ENCODE measurements around the gene ERP27. TPM values are rescaled to one million over a fixed set of nuclear protein-coding genes. Genes with fewer than 3 reads are reported as not detected.

The ERP27 gene
- total RNA-seq, 4 donors from 2014 or later: 0.42 TPM; not detected in 3

GRCh38 chr12:14879222-14879933 lies 59.0 kb downstream of the ERP27 start:
- no peaks in the 10 kb centered on the region for H3K9me3 ChIP-seq
- no peak for DNase-seq
- no peaks in the 10 kb centered on the region for H3K27me3 ChIP-seq
- TF ChIP-seq CTCF (IDR thresholded peaks at IDR 0.05 in 4 of 5, conservative IDR thresholded peaks at IDR 0.05 in 1 of 5): no peak
- TF ChIP-seq POLR2A (IDR thresholded peaks at IDR 0.05): no peak
- ATAC-seq: no peak
- intact Hi-C loops (cut with DNase I; ENCODE audit: low total_unique reads) (no loop called here), in situ Hi-C loops (cut with MboI; ENCODE audit: low sequenced_read_pairs in 4 of 4) (no loop called here)
- H3K36me3 ChIP-seq: no peaks in the 10 kb centered on the region
- no peak overlapping the region for H3K27ac ChIP-seq
- H3K4me1 ChIP-seq: no peaks in the 10 kb centered on the region
- no peak overlapping the region for H3K4me3 ChIP-seq

- no peak for ATAC-seq
- TF ChIP-seq POLR2A (IDR thresholded peaks at IDR 0.05): no peak
- TF ChIP-seq CTCF (IDR thresholded peaks at IDR 0.05 in 4 of 5, conservative IDR thresholded peaks at IDR 0.05 in 1 of 5): no peak
- in situ Hi-C loops (cut with MboI; ENCODE audit: low sequenced_read_pairs in 4 of 4): no loop called here
Measured at GRCh38 chr12:14878488-14878887, 59.8 kb downstream of the ERP27 start.

GRCh38 chr12:14876833-14877232 lies 61.5 kb downstream of the ERP27 start:
- H3K4me3 ChIP-seq: no peak overlapping the region
- no peak for DNase-seq
- no peaks in the 10 kb centered on the region for H3K9me3 ChIP-seq
- H3K27me3 ChIP-seq: no peaks in the 10 kb centered on the region
- in situ Hi-C loops (cut with MboI; ENCODE audit: low sequenced_read_pairs in 4 of 4): no loop called here
- H3K27ac ChIP-seq: no peak overlapping the region
- H3K36me3 ChIP-seq: no peaks in the 10 kb centered on the region
- no peak for ATAC-seq
- TF ChIP-seq CTCF (IDR thresholded peaks at IDR 0.05 in 4 of 5, conservative IDR thresholded peaks at IDR 0.05 in 1 of 5): no peak
- TF ChIP-seq POLR2A (IDR thresholded peaks at IDR 0.05): no peak
- H3K4me1 ChIP-seq: no peaks in the 10 kb centered on the region
- intact Hi-C loops (cut with DNase I; ENCODE audit: low total_unique reads): no loop called here

More at GRCh38 chr12:14878488-14878887, 59.8 kb downstream of the ERP27 start:
- Histone ChIP-seq H3K9me3 (no peaks in the 10 kb centered on the region), H3K36me3 (no peaks in the 10 kb centered on the region), H3K4me1 (no peaks in the 10 kb centered on the region), H3K4me3 (no peak overlapping the region), H3K27me3 (no peaks in the 10 kb centered on the region), H3K27ac (no peak overlapping the region)
- intact Hi-C loops (cut with DNase I; ENCODE audit: low total_unique reads): no loop called here
- no peak for DNase-seq

GRCh38 chr12:14874882-14875281 lies 63.5 kb downstream of the ERP27 start:
- no peaks in the 10 kb centered on the region for H3K9me3 ChIP-seq
- H3K4me1 ChIP-seq: no peaks in the 10 kb centered on the region
- DNase-seq (no peak), ATAC-seq (no peak)
- TF ChIP-seq POLR2A (IDR thresholded peaks at IDR 0.05) (no peak), CTCF (IDR thresholded peaks at IDR 0.05 in 4 of 5, conservative IDR thresholded peaks at IDR 0.05 in 1 of 5) (no peak)
- no peaks in the 10 kb centered on the region for H3K36me3 ChIP-seq
- intact Hi-C loops (cut with DNase I; ENCODE audit: low total_unique reads) (no loop called here), in situ Hi-C loops (cut with MboI; ENCODE audit: low sequenced_read_pairs in 4 of 4) (no loop called here)
- H3K4me3 ChIP-seq: no peak overlapping the region
- H3K27ac ChIP-seq: no peak overlapping the region
- no peaks in the 10 kb centered on the region for H3K27me3 ChIP-seq

Data from gastrocnemius medialis (tissue), 4 donors.